ENCODE measurements around the gene RMC1.

DNA sequence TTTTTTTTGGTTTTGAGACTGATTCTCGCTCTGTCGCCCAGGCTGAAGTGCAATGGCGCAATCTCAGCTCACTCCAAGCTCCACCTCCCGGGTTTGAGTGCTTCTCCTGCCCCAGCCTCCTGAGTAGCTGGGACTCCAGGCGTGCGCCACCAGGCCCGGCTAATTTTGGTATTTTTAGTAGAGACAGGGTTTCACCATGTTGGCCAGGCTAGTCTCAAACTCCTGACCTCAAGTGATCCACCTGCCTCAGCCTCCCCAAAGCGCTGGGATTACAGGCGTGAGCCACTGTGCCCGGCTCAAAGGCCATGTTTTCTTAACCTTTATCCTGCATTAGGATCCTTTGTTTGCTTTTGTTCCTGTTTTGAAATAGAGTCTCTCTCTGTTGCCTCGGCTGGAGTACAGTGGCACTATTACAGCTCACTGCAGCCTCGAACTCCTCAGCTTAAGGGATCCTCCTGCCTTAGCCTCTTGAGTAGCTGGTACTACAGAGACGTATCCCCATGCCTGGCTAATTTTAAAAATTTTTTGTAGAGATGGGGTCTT is 42.0 kb downstream of the RMC1 start:
- TF ChIP-seq, protein P1, sequence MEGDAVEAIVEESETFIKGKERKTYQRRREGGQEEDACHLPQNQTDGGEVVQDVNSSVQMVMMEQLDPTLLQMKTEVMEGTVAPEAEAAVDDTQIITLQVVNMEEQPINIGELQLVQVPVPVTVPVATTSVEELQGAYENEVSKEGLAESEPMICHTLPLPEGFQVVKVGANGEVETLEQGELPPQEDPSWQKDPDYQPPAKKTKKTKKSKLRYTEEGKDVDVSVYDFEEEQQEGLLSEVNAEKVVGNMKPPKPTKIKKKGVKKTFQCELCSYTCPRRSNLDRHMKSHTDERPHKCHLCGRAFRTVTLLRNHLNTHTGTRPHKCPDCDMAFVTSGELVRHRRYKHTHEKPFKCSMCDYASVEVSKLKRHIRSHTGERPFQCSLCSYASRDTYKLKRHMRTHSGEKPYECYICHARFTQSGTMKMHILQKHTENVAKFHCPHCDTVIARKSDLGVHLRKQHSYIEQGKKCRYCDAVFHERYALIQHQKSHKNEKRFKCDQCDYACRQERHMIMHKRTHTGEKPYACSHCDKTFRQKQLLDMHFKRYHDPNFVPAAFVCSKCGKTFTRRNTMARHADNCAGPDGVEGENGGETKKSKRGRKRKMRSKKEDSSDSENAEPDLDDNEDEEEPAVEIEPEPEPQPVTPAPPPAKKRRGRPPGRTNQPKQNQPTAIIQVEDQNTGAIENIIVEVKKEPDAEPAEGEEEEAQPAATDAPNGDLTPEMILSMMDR (IDR thresholded peaks at IDR 0.05; ENCODE audit: insufficient read depth, low read depth, low read length) = no peak
- no peak for TF ChIP-seq EZH2 (IDR thresholded peaks at IDR 0.05; ENCODE audit: insufficient read depth, low read length)

Data from astrocyte (in vitro differentiated cells and primary cell).